OCI-LY1 (cell line): ENCODE measurements around the gene GYS2.

Experiments
- EZH2 ChIP-seq: fragments of 200-600 bp; sonication (generic), shearing (Covaris generic); IDR thresholded peaks from 2 replicates; pipeline ENCODE4 v1.8.0; 2017; ENCODE audit warnings: borderline replicate concordance, mixed run types, mild to moderate bottlenecking, antibody characterized with exemption, low read length, moderate library complexity, mixed read lengths
- TF ChIP-seq, protein P1 (sequence below): fragments of 200-600 bp; sonication (generic), shearing (Covaris generic); IDR thresholded peaks from 2 replicates; pipeline ENCODE4 v1.5.1; 2017; ENCODE audit warnings: mild to moderate bottlenecking, antibody characterized with exemption, low read length, moderate library complexity, mixed read lengths

DNA sequence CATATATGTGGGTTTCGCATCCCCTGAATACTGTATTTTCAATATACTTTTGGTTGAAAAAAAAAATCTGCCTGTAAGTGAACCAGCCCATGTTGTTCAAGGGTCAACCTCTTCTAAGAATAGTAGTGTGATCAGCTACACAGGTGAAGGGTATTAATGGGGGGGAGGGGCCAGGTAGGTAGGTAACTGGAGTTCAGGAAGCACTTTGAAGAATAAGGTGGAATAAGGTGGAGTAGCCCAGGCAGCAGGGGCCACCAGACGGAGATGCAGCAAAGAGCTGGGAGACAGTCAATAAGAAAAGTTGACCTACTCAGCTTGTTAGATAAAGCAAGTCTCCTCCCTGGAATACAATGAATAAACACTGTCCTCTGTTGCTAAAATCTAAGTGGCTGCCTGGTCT lies 43.7 kb upstream of the GYS2 start:
- TF ChIP-seq, protein P1, sequence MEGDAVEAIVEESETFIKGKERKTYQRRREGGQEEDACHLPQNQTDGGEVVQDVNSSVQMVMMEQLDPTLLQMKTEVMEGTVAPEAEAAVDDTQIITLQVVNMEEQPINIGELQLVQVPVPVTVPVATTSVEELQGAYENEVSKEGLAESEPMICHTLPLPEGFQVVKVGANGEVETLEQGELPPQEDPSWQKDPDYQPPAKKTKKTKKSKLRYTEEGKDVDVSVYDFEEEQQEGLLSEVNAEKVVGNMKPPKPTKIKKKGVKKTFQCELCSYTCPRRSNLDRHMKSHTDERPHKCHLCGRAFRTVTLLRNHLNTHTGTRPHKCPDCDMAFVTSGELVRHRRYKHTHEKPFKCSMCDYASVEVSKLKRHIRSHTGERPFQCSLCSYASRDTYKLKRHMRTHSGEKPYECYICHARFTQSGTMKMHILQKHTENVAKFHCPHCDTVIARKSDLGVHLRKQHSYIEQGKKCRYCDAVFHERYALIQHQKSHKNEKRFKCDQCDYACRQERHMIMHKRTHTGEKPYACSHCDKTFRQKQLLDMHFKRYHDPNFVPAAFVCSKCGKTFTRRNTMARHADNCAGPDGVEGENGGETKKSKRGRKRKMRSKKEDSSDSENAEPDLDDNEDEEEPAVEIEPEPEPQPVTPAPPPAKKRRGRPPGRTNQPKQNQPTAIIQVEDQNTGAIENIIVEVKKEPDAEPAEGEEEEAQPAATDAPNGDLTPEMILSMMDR = no peak
- no peak for TF ChIP-seq EZH2
